GM12865 (cell line): ENCODE data around the gene NHS.

Experiments used
- DNase-seq: peaks from one replicate; pipeline ENCODE4 v3.0.0; 2010; ENCODE audit warnings: low read depth
- H3K4me3 ChIP-seq: 2 replicates; pipeline ENCODE4 v1.5.1; 2011; ENCODE audit warnings: mild to moderate bottlenecking, low read depth, low read length, control low read depth
- TF ChIP-seq, protein P1 (sequence below): IDR thresholded peaks from 2 replicates; pipeline ENCODE4 v1.5.1; 2011; ENCODE audit warnings: low read length, control low read depth, low read depth, inconsistent platforms; ENCODE audit not compliant: insufficient read depth; ENCODE audit errors: missing control alignments

Gene NHS

DNA sequence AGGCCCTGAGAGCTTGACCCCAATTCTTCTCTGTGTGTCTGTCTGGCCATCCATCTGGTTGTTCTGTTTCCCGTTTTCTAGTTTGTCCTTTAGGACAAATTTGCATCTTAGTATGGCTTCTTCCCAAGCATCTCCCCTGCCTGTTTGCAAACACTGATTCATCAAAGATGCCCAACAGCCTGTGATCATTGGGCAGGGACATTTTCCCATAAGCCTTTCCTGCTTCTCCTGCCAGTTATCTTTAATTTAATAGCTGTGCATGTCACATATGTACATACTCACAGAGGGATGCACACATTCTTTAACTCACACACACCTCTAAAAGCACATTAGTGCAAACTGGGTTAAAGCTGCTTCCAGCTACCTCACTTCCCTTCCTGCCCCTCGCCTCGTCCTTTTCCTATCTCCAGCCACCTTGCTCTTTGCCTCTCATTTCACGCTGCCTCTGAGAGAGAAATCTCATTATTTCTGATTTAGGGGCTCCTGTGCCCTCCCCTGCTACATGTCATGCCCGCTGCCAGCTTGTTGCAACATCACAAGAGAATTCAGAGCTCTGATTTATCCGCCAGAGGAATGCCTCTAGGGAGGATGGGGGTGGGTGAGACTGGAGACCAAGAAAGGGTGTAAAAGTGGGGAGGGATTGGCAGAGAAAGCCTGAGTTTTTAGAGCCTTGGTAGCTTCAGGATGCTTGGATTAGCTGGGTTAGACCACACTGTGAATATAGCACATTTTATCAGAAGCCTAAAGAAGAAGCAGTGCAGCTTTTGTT lies 100.6 kb downstream of the NHS start:
- no peak overlapping the region for H3K4me3 ChIP-seq
- DNase-seq = no peak
- TF ChIP-seq, protein P1, sequence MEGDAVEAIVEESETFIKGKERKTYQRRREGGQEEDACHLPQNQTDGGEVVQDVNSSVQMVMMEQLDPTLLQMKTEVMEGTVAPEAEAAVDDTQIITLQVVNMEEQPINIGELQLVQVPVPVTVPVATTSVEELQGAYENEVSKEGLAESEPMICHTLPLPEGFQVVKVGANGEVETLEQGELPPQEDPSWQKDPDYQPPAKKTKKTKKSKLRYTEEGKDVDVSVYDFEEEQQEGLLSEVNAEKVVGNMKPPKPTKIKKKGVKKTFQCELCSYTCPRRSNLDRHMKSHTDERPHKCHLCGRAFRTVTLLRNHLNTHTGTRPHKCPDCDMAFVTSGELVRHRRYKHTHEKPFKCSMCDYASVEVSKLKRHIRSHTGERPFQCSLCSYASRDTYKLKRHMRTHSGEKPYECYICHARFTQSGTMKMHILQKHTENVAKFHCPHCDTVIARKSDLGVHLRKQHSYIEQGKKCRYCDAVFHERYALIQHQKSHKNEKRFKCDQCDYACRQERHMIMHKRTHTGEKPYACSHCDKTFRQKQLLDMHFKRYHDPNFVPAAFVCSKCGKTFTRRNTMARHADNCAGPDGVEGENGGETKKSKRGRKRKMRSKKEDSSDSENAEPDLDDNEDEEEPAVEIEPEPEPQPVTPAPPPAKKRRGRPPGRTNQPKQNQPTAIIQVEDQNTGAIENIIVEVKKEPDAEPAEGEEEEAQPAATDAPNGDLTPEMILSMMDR = no peak

DNA sequence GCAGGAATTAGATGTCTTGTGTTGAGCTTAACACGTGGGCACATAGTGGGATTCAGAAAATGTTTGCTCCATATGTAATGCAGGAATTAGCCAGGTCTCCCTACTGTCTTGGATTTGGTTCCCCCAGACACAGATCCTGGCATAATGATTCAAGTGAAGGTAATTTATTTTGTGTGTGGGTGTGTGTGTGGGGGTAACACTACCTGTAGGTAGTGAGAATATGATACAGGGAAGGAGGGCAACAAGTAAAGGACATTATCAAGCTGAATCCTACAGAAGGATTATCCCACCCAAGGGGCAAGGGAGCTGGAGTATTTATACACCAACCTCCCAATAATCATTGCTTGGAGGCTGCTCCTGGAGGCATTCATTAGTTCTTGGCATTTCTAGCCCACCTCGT lies 101.4 kb downstream of the NHS start:
- H3K4me3 ChIP-seq = no peak overlapping the region
- TF ChIP-seq, protein P1 = no peak
- DNase-seq = no peak

DNA sequence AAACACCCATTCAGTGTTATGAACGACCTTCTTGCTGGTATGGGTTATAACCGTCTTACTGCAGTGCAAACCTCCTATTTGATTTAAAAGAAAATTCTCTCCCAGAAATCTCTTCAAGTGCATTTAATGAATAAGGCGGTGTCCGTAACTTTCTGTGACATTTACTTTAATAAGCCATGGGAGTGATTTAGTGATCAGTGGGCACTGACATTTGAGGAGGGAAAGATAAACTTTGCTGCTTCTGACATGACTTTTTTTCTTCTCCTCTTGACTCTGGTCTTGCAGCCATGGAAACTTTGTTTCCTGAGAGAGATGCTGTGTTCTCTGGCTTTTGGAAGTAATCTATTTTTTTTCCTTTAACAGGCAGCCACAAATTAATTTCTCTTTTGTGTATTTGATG lies 106.1 kb downstream of the NHS start:
- H3K4me3 ChIP-seq = no peak overlapping the region
- TF ChIP-seq, protein P1 = no peak
- DNase-seq = no peak

DNA sequence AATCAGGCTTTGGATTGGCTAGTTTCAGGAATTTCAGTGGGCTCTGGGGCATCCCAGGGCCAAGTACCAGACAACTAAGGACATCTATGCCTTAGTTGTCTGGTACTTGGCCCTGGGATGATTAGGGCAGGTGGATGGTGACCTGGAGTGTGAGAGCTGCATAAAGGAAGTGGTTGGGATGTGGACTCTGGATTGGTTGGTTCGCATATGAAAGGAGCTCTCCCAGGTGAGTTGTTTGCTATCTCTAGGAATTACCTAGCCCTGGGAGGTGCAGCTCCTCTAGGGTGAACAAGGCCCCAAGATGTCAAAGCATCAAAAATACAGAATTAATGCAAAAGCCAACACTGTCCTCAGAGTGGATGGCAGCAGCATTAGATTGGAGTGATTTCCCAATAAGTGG lies 109.6 kb downstream of the NHS start:
- no peak overlapping the region for H3K4me3 ChIP-seq
- DNase-seq = no peak
- TF ChIP-seq, protein P1 = no peak

DNA sequence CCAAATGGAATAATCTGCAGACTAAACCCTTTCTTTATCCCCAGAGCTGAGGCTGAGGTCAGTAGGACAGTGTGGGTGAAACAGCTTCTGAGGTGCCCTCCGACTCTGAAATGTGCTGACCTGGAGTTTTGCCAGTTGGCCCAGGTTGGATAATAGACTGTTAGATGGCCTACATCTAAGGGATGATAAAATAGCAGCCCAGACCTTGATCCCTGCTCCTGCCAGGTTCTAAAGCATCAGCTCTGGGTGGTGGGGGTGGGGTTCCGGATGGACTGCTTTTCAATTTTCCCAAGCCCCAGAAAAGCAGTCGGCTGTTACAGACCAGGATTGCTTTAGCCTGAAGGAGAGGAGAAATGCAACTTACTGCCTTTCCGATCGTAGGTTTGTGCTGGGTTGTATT lies 110.4 kb downstream of the NHS start:
- TF ChIP-seq, protein P1 = no peak
- H3K4me3 ChIP-seq = no peak overlapping the region
- no peak for DNase-seq

DNA sequence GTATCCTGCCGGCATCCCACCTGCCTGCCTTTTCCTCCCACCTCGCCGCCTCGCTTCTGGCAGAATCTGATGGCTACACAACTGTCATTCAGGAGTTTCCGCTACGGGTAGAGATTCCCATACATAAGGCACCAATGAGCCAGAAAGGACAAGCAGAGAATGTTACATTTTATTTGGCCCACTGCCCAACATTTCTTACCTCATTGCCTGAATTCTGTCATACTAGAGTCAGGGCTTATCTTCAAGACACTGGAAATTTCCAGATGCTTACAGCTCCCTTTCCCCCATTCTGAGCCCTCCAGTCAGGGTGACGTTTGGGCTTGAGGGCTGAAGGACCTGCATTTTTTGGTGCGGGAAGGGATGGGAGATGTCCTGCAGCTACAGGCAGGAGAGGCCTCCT lies 113.0 kb downstream of the NHS start:
- TF ChIP-seq, protein P1 = no peak
- no peak for DNase-seq
- no peak overlapping the region for H3K4me3 ChIP-seq

DNA sequence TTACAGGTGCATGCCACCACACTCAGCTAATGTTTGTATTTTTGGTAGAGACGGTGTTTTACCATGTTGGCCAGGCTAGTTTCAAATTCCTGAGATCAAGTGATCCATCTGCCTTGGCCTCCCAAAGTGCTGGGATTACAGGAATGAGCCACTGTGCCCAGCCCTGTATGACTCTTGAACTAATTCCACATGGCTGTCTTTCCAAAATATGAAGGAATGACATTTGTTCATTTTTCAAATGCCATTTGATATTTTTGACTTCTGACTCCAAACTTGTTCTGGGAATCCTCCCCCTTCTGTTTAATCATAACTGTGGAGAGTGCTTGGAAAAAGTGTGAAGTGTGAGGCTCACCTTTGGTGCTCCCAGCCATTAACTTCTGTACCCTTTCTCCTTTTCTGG lies 119.2 kb downstream of the NHS start:
- DNase-seq = no peak
- no peak overlapping the region for H3K4me3 ChIP-seq
- TF ChIP-seq, protein P1 = no peak
